Measurements from ENCODE around the gene GABRB3. TPM values are rescaled to one million over a fixed set of nuclear protein-coding genes. Genes with fewer than 3 reads are reported as not detected.
A peak's percentile ranks its signal among the peaks of the same experiment; 100 is the strongest.

The GABRB3 gene
- total RNA-seq, 1 experiment from 2014 or later = not detected

DNA sequence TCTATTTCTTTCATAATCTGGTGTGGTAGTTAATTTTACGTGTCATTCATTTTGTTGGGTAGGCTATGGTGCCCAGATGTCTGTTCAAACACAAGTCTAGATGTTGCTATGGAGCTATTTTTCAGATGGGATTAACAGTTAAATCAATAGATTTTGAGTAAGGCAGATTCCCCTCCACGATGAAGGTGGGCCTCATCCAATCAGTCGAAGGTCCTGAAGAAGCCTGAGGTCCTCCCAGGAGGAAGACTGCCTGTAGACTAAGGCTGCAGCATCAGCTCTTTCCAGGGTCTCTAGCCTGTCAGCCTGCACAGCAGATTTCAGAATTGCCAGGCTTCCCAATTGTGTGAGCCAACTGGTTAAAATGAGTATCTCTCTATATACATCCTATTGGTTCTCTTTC, 92.9 kb downstream of the GABRB3 start:
- no peak for DNase-seq (ENCODE audit: low read depth)

DNA sequence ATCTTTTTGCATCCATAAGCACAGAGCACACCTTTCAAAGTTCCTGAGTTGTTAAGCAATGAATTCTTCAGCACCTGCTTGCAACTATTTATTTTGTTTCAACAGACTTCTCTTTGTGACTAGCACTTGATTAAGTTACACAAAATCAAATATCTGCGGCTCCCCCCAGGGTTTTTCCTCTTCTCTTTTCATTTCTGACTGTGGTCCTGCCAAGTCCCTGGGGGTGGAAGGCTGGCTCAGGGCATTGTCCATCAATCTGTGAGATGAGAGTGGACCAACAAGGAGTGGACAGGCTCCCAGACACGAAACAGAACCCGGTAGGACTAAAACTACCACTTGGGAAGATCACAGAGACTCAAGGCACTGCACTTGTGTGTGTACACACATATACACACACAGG, 96.8 kb downstream of the GABRB3 start:
- no peak for DNase-seq (ENCODE audit: low read depth)

DNA sequence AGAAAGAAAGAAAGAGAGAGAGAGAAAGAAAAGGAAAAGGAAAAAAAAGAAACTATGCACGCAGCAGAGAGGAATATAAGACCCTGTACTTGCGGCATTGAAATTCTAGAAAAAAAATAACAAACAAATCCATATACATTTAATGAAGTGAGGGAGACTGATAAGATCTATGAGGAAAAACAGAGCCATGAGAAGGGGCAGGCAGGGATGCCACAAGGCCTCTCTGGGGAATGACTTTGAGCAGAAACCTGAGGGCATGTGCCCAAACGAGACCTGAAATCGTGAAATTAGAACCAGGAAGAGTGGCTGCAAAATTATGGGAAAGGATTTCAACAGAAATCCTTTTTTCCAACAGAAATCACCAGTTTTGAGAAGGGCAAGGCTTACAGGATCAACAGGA, 98.4 kb downstream of the GABRB3 start:
- no peak for DNase-seq (ENCODE audit: low read depth)

DNA sequence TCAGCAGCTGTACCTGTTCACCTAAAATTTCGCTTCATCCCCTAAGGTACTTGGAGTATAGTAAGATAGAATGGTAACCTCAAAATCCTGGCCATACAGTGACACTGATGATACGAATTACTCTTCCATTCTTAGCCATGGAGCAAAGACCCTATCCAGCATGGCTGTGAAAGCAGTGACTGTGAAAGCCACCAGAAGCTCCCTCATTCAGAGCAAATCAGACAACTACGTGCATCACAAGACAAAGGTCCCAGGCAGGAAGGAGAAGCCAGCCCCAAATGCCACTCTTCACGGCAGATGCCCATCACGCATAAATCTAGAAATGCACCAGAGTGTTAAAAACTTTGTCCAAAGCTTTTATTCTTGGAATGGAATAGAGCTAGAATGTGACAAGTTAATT, 99.4 kb downstream of the GABRB3 start:
- no peak for DNase-seq (ENCODE audit: low read depth)

DNA sequence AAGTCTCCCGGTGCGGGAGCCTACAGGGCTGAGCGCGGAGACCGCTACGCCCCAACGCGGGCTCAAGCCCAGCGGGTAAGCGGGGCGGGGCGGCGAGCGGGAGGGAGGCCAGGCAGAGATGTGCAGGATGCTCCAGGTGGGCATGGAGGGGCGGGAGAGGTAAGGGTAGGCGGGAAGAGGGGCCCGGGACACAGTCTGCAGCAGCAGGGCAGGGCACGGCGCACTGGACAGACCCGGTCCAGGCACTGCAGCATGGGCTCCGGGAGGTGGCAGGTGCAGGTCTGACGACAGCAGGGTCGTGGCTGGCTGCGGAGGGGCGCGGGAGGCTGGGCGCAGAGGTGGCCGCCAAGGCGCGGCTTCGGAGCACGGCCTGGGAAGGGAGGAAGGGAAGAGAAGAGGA, 102.8 kb downstream of the GABRB3 start:
- no peak for DNase-seq (ENCODE audit: low read depth)

DNA sequence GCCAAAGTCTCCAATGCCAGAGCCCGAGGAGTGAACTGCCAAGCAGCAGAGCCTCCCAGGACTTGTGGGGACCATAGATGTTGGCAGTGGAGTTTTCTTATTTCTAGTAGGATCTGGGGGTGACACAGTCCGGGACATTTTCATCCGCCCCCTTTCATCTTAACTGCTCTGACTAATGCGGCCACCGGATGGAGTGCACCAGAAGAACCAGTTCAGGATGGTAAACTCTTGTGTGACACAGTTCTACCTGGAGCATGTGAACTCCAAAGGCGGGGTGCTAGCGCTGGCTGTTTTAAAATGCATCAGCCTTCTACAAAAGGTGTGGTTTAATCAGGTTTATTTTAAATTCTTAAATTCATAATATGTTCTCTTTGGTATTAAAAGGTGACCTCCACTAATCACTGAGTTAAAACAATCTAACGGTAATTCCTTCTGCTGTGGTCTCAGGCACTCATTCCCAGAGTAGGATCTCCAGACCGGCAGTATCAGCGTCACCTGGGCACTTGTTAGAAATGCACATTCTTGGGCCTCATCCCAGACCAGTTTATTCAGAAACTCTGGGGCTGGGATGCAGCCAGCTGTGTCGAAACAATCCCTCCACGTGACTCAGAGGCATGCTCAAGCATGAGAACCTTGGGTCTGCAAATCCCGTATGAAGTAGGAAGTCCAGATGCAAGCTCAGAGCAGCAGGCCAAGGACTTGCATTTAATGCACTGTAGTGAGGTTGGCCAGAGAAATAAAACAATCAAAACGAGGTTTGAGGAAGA, 105.5 kb downstream of the GABRB3 start:
- no peak for DNase-seq (ENCODE audit: low read depth)

DNA sequence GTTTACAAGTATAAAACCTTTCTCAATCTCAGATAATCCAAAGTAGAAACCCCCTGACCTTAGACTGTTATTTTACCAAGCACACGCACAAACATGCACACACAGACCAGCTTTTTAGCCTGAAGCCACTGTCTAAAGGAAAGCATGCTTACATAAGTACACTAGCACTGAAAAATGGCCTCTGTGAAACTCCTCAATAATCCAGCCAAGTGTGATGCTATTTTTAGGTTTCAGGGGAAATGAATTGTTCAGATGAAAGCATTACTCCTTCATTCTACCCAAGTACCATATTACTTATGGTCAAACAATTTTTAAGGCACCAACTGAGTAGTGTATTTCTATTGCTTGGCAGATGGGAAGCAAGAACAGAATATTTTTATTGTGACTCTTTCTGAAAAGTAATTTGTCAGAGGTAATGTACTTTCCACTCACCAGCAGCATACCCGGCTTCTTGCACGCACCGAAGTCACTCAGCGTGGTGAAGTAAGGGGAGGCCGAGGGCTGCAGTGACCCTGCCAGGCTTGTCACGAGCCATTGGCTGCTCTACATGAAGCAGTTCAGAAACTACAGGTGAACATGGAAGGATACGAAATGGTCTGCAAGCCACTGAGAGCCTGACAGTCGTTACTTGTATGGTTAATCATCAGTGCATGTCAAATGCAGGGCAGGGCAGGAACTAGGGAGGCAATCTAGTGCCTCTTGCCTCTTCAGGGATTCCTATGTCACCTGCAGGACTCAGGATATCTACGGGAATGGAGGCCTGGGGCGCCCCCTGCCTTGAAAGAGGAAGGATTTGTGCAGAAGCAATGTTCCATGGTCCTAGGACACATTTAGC, 106.7 kb downstream of the GABRB3 start:
- no peak for DNase-seq (ENCODE audit: low read depth)

DNA sequence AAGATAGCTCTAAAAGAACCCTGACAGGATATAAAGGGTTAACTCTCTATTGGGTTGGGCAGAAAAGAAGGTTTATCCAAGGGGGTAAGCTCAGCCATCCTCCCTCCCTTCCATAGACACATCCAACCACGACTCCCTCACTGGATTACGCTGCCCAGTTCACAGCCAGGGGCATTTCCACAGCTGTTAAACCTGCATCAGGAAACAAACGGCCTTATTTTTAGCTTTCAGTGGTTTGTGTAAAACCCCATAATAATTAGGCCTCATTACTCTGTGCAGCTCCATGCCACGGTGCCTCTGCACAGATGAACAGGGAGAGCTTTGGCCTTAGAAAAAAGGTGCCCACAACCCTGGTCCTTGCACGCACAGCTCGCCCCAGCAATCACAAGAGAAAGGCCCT, 110.6 kb downstream of the GABRB3 start:
- DNase-seq (ENCODE audit: low read depth) = no peak

DNA sequence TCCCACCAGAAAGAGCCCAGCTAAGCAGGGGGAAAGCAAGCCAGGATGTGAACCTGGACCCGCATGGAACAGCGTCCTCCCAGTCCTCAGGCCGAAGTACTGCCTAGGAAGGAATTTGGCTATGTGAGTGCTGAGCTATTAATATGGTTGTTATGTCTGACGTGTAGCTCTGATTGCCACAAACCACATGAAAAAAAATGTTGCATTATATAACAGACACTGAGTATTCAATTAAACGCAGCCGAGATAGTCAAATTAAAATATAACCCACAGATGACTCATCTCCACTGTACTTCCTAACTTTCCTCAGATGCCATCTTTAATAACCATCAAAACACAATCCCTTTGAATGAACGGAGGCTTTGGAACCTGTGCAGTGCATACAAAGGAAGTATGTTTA, 111.1 kb downstream of the GABRB3 start:
- DNase-seq (ENCODE audit: low read depth) = peak; percentile 1

DNA sequence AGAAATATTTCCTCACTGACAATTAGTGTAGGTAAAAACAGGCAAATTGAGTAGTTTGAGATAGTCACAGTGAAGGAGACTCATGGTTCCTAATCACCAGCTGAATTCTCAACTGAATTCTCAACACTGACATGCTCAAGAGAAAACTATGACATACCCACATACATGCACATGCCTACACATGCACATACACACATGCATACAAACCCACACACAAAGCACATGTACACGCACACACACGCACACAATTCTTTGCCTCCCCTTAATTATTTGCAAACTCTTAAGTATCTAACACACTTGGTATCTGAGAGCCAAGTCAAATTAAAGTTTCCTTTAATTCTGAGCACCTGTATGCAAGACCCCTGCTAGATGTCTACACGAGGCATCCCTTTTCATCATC, 111.8 kb downstream of the GABRB3 start:
- no peak for DNase-seq (ENCODE audit: low read depth)

DNA sequence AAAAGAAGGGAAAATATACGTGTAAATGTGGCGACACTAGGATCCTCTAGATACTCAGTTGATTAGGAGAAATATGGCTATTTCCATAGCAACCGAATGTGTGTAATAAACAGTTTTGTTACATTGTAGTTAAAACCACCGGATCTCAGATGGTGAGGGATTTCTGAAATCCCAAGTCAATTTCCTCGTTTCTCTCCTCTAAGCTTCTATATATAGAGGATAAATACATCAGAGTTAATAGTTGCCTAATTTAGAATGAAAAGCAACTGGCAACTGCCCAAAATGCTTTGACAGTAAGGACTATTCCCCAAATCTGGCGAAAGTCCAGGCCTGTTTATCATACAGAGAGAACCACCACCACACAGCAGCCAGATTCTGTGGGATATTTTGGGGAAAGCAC, 112.6 kb downstream of the GABRB3 start:
- no peak for DNase-seq (ENCODE audit: low read depth)

DNA sequence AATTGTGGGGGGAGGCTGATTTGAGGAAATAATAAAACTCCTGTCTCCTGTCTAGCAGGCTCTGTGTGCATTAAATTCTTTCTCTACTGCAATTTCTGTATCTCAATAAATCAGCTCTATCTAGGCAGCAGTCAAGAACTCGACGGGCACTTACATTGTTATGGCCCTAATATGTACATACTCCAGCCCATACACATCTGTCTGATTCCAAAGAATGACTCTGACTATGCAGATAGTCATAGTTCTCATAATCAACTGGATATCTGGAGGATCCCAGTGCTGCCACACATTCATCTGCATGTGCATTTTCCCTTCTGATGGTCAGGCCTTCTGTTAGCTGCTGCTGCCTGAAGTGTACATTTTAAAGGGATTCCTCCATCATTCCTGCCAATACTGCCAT, 114.6 kb downstream of the GABRB3 start:
- DNase-seq (ENCODE audit: low read depth) = no peak

DNA sequence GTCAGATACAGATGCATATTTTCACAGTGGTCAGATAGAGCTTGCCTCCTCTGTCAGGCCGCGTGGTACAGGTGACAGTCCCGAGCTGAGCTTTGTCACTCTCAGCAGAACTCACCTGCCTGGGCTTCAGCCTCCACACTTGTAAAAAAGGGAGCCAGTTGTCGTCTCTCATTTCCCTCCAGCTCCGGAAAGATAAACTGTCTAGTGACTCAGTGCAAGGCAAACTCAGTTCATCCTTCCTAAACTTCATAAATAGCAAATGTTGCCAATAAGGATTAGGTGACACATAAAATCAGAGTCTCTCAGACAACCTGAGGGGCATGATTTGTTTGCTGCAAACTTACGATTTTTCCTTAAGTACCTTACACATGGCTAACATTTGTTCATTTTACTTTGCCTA, 116.8 kb downstream of the GABRB3 start:
- no peak for DNase-seq (ENCODE audit: low read depth)

DNA sequence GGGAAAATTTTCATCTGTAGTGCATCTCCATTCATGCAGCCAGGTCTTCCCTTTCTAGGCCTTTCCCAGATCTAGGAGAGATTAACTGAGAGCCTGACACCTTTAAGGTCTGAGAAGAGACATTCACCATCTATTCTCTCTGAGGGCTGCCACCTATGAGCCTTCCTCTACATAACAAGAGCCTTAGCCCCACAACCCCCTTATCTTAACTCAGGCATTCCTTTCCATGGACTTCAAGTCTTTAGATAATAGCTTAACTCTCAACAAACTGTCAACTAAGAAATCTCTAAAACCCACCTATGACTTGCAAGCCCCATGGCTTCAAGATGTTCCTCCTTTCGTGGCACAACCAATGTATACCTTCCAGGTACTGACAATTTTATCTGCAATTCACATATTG, 121.0 kb downstream of the GABRB3 start:
- DNase-seq (ENCODE audit: low read depth) = no peak

DNA sequence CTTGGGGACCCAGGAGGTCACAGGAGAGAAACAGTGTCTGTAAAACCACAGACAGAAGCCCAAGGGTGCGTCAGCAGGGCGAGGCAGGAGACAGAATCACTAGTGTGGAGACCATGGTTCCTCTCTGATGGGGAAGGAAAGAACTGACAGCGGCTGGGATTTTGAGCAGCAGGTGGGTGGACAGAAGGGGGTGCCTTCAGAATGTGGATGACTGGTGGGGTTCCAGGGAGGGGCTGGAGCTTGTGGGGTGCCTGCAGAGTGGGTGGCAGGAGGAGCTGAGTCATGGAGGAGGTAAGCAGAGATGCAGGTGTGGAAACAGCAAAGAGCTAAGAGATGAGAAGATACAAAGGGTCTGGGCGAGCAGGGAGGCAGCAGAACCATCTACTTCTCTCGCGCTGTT, 124.2 kb downstream of the GABRB3 start:
- no peak for DNase-seq (ENCODE audit: low read depth)

DNA sequence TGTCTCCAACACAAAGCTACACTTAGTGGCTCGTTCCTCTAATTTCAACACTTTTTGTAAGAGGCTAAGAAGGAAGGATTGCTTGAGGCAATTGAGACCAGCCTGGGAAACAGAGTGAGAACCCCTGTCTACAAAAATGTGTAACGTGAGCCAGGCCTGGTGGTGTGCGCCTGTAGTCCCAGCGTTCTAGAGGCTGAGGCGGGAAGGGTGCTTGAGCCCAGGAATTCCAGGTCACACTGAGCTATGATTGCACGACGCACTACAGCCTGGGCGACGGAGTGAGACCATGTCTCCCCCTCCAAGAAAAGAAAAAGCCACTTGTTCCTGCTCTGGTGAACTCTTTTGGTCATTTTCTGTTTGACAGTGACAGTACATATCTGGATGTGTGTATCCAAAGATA, 127.9 kb downstream of the GABRB3 start:
- no peak for DNase-seq (ENCODE audit: low read depth)

DNA sequence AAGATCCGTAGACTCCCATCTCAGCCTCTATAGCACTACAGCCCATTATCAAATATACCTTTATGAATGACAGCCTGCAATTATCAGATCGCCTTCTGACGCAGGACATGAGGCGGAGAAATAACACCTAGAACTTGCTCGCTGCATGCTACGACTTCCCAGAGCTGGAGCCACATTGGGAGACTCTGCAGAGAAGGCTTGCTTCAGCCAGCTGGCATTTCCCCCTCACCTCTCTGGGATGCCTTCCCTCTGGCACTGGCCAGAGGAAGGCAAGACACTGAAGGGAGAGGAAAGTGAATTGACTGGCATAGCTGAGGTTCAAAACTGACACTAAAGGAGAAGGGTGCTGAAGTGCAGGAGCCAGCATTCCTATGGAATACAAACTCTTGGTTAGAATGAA, 131.7 kb downstream of the GABRB3 start:
- DNase-seq (ENCODE audit: low read depth) = no peak

DNA sequence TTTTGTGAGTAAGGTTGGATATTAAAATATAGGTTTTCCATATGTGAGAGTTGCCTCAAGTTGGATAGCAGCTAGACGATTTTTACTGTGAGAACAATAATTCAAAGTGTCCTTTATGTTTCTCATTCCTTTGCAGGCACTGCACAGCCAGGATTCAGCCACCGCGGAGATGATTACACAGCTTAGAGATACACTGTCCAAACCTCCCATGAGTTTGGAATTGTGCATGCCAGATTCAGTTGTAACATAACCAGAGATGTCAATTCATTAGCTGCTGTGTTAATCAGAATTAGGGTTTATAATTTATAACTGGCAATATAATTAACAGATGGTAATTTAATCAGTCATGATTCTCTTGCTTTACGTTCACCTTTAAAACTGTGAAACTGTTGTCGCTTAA, 132.3 kb downstream of the GABRB3 start:
- DNase-seq (ENCODE audit: low read depth) = no peak

DNA sequence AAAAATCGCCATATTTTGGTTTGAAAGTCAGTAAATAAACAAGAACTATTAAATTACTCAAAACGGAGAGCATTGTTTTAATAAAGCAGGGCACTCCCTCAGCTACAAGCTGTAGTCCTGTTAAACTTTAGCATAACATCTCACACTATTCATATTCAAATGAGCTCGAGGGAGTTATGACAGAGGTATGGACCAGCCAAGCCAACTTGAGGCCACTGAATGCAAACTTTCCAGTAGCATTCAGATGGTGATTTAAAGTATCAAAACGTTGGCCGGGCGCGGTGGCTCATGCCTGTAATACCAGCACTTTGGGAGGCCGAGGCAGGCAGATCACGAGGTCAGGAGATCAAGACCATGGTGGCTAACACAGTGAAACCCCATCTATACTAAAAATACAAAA, 132.9 kb downstream of the GABRB3 start:
- DNase-seq (ENCODE audit: low read depth) = no peak

DNA sequence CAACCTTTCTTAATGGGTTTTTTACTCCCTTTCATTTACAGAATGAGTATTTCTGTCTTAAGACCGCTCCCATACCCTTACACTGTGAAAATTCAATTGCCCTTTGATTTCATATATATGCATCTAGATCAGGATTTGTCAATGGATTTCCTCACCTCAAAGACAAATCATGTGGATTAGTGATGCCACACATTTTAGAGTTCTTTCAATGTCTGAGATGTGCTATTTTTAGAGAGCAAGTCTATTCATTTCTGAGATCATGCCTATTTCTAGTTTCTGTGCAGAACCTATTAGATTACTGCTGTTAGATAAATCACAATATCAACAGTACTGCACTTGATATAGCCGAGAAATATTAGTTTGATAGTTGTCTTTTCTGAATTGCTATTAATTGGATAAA, 137.3 kb downstream of the GABRB3 start:
- no peak for DNase-seq (ENCODE audit: low read depth)

DNA sequence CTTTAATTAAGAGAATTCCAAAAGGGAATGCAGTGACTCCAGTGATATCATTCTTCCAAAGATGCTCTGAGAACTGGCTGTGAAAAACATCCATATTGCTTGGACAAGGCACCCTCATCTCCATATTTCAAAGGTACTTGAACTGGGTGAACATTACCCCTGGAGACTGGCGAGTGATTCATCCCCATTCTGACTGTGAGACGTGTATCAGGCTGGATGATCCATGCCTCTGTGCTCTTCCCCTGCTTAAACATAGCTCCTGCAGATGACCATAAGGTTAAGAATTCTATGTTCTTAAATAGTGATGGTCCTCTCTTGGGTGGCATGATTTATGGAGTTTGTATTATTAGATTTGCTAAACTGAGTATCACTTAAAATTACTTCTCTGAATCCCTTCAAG, 137.8 kb downstream of the GABRB3 start:
- no peak for DNase-seq (ENCODE audit: low read depth)

DNA sequence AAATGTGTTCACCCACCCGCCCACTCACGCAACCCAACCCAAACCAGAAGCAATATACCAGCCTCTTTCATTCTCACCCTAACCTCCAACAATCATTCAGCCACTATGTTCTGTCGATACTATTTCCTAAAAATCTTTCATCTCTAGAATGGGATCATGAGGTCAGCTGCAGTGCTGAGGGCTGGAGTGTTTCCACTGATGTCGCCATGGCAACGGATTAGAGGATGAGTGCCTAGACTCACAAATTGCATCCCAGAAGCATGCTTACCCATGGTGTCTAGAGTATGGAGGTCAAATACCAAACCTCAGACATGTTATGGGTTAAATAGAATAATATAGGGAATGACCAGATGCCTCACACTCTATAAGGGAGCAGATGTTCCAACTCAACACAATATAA, 138.5 kb downstream of the GABRB3 start:
- no peak for DNase-seq (ENCODE audit: low read depth)

DNA sequence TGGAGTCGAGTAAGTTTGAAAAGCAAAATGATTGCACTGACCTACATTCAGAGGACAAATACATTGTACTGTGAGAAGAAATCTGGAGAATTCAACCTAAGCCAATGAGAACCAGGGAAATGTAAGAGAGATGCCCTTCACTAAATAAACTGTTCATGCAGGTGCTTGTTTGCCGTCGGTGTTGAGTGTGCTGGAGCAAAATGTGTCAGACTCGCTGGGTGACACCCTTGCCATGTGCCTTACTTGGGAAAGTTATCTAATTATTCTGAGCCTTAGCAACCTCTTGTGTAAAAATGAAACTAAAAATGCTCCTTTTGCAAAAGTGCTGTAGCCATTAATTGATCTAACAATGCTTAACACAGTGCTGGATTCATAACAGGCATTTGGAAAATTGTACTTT, 140.4 kb downstream of the GABRB3 start:
- DNase-seq (ENCODE audit: low read depth) = no peak
